Effector memory CD4-positive, alpha-beta T cell (primary cell): Measurements from ENCODE around the gene MOB1B.
"Not testable (repeated sequence)": the region's sequence is repeated elsewhere in the genome, so short reads cannot be mapped to it uniquely, and the experiment has no call there.

ENCODE experiments used
- DNase-seq, 3 donors: peaks; one replicate each; pipeline ENCODE4 v3.0.0-alpha.2; 2020
- H3K27ac ChIP-seq: 2 replicates; pipeline ENCODE4 v1.7.0; 2013; ENCODE audit warnings: mild to moderate bottlenecking, low read length, moderate library complexity; ENCODE audit not compliant: insufficient read depth, poor library complexity, severe bottlenecking
- H3K27me3 ChIP-seq: replicated peaks from 2 replicates; pipeline ENCODE4 v1.7.0; 2013; ENCODE audit warnings: mild to moderate bottlenecking, low read length; ENCODE audit not compliant: insufficient read depth, control insufficient read depth, poor library complexity, severe bottlenecking
- H3K36me3 ChIP-seq: 2 replicates; pipeline ENCODE4 v1.7.0; 2013; ENCODE audit warnings: mild to moderate bottlenecking, low read length, moderate library complexity; ENCODE audit not compliant: control insufficient read depth, insufficient read depth
- H3K4me1 ChIP-seq: 2 replicates; pipeline ENCODE4 v1.7.0; 2013; ENCODE audit warnings: low read length, mild to moderate bottlenecking; ENCODE audit not compliant: control insufficient read depth, insufficient read depth, poor library complexity, severe bottlenecking
- H3K4me3 ChIP-seq: 2 replicates; pipeline ENCODE4 v1.7.0; 2013; ENCODE audit warnings: low read length, low read depth, mild to moderate bottlenecking; ENCODE audit not compliant: insufficient read depth, poor library complexity, severe bottlenecking
- H3K9me3 ChIP-seq: 2 replicates; pipeline ENCODE4 v1.7.0; 2013; ENCODE audit warnings: mild to moderate bottlenecking, low read length, moderate library complexity; ENCODE audit not compliant: control insufficient read depth

The MOB1B gene

GRCh38 chr4:71026086-71026485 is 123.9 kb downstream of the MOB1B start:
- H3K36me3 ChIP-seq, result peaks cover 31% of the 10 kb centered on the region
- no peaks in the 10 kb centered on the region for H3K27me3 ChIP-seq
- H3K4me1 ChIP-seq, result no peaks in the 10 kb centered on the region
- H3K27ac ChIP-seq, result no peak overlapping the region
- no peak for DNase-seq
- H3K4me3 ChIP-seq, result no peak overlapping the region
- no peaks in the 10 kb centered on the region for H3K9me3 ChIP-seq

- peaks cover 38% of the 10 kb centered on the region for H3K36me3 ChIP-seq
Observed at GRCh38 chr4:71027611-71028010, 125.4 kb downstream of the MOB1B start.

GRCh38 chr4:71029504-71029903 is 127.3 kb downstream of the MOB1B start:
- Histone ChIP-seq H3K4me3 (no peak overlapping the region), H3K27me3 (no peaks in the 10 kb centered on the region), H3K36me3 (peaks cover 38% of the 10 kb centered on the region), H3K27ac (no peak overlapping the region), H3K4me1 (no peaks in the 10 kb centered on the region), H3K9me3 (no peaks in the 10 kb centered on the region)
- DNase-seq, result no peak

More at GRCh38 chr4:71027611-71028010, 125.4 kb downstream of the MOB1B start:
- no peaks in the 10 kb centered on the region for H3K4me1 ChIP-seq
- DNase-seq, result no peak
- no peak overlapping the region for H3K27ac ChIP-seq
- H3K27me3 ChIP-seq, result no peaks in the 10 kb centered on the region
- no peaks in the 10 kb centered on the region for H3K9me3 ChIP-seq
- no peak overlapping the region for H3K4me3 ChIP-seq

GRCh38 chr4:71032106-71032505 is 129.9 kb downstream of the MOB1B start:
- not testable (repeated sequence) for H3K4me1 ChIP-seq, H3K27ac ChIP-seq, DNase-seq, H3K4me3 ChIP-seq, H3K9me3 ChIP-seq, H3K27me3 ChIP-seq
- H3K36me3 ChIP-seq, result peaks cover 31% of the 10 kb centered on the region
